GM19025 (cell line): ENCODE data around the gene PTCH1.

Experiments
- ATAC-seq: cut with Tn5 transposase; IDR thresholded peaks from one replicate; pipeline ENCODE4 v1.9.1; 2021; ENCODE audit warnings: mild to moderate bottlenecking, low read depth, moderate library complexity; ENCODE audit not compliant: unreplicated experiment

Gene PTCH1

DNA sequence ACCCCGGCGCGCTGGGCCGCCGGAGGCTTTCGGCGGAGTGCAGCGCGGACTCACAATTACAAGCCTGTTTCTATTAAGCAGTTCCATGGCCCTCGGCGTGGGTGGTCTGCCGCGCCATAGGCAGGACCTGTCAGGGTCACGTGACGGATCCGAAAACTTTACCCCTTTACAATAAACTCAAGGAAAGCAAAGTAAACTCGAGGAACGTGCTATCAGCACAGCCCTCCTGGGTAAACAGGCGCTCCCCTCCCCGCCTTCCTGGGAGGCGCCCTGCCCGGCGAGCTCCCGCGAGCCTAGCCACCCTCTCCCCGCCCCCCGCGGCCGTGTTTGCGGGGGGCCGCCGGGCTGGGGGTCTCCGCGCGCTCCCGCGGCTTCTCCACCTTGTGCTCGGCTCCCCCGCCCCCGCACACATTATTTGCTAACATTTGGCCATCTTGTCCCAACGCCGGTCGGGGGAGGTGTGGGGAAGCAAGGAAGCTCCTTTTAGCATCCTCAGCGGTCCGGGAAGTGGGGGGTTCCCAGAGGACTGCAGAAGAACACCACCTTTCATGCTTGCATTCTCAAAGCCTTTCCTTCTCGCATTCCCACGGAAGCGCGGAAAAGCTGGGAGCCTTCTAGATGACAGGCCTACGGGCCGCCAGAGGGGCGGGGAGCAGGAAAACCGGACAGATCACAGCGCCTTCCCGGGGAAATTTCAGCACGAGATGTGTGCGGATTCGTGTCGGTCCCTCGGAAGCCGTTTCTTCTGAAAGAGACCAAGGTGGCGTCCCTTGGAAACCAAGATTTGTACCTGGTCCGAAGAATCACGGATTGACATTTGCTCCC lies at the start of gene PTCH1:
Gene PTCH1, minus strand, starts transcription at position 238 of the 825 bp plus-strand sequence.
- no peak for ATAC-seq

DNA sequence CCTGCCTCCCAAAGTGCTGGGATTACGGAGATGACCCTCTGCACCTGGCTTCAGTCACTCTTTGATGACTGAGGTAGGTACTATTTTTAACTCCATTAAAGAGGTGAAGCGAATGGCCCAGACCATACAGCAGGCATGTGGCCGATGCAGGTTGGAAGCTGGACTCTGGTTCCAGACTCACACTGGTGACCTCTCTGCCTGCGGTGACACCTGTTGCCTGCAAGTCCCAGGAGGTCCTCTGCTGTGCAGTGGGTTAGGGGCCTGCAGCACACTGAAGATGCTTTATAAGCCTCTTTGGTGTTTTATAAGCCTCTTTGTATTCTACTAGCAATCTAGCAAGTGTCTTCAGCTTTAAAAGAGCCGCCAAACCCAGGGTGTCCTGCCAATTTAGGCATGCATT lies 49.2 kb upstream of the PTCH1 start:
- ATAC-seq, result no peak

DNA sequence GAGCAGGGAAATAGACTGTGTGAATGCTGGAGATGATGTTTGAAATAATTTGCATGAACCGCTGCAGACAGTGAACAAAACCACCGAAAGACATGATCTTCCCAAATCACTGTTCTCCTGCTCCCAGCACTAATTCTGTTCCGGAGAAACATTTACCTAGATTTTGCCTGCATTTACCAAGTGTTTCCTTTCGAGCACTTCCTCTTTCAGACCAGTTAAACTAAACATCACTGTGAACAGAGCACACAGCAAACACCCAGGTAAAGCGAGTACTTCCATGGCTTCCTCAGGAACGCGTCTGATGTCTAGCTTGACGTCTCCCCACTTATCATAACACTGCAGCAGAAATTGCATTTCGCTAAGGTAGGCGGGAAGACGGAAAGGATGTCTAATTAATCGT lies 45.1 kb upstream of the PTCH1 start:
- no peak for ATAC-seq

DNA sequence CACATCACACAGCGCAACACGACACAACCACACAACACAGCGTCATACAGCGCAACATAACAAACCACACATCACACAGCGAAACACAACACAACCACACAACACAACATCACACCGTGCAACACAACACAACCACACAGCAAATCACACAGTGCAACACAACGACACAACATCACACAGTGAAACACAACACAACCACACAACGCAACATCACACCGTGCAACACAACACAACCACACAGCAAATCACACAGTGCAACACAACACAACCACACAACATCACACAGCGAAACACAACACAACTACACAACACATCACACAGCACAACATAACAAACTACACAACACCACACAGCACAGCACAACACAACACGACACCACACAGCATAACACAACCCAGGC lies 40.4 kb upstream of the PTCH1 start:
- no peak for ATAC-seq

DNA sequence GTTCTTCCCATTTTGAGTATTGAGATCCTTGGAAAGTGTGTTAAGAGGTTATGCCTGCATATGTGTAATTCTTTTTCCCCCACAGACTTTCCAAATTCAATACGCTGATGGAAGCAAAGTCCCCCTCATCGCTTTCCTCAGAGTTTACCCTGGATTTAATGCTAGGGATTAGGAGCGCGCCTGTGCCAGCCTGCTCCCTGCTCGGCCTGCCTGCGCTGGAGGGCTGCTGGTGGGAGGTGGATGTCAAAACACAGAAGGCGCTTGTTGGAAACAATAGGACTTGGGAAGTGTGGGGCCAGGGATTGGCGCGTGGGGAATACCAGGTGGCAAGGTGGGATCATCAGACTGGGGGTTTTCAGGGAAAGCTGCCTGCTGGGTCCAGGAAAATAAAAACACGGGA lies 39.8 kb upstream of the PTCH1 start:
- no peak for ATAC-seq

DNA sequence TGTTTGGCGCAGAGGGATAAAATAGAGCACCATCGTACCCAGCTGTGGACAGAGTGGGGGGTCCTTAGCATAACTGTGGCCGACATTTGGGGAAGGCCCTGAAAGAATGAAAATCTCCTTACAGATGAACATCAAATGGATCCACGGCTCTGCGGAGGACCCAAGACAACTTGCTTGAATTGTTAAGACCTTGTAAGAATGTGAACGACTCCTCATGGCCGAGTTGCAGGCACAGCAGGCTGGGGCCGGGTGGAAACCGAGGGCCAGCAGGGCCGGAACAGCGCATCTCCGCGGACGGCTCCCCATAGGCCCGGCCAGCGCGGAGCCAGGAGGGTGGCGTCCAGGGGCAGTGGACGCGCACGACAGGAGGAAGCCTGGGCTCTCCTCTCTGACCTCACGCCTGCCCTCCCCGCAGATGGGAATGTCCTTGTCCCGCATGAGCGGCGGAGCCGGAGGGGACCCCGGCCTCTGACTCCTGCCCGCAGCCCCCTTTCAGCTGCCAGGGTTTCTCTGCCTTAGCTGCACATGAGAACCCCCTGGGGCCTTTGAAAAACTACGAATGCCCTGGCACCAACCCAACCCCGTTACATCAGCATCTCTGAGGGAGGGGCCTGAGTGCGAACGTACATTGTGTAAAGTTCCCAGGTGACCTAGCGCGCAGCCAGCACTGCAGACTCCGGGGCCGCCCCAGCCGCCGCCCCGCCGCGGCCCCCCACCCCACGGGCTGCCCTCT lies 36.2 kb upstream of the PTCH1 start:
- ATAC-seq, result no peak

DNA sequence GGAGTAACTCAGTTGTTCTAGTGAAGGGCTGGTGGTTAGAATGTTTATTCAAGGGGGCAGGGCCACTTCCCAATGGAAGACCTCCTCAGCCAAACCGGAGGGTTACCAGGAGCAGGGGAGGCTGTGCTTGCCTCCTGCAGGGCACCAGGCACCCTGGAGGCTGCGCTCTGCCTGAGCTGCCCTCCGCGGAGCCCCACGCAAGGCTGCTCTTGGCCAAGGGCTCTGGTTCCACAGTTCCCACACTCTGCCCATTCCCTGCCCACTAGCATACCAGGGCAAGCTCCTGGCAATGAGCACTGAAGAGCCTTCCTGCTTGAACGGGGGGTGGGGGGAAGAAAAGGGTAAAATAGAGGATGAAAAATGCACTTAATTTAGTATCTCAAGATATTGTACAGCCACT lies 35.5 kb upstream of the PTCH1 start:
- no peak for ATAC-seq

DNA sequence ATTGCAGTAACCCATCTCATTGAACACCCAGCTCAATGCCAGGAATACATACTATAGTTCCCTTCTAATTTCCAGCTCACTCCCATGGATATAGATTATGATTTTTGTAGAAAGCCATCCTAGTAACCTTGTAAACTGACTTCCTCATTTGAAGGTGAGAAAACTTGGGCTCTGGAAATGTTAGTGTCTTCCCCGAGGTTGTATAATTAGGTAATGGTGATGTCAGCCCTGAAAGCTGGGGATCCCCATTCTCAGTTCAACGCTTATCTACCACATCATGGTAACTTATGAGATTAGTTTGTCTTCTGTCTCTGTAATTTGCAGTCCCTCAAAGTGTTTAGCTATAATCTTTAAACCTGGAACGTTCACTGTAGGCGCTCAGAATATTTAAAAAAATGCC lies 34.6 kb upstream of the PTCH1 start:
- no peak for ATAC-seq

DNA sequence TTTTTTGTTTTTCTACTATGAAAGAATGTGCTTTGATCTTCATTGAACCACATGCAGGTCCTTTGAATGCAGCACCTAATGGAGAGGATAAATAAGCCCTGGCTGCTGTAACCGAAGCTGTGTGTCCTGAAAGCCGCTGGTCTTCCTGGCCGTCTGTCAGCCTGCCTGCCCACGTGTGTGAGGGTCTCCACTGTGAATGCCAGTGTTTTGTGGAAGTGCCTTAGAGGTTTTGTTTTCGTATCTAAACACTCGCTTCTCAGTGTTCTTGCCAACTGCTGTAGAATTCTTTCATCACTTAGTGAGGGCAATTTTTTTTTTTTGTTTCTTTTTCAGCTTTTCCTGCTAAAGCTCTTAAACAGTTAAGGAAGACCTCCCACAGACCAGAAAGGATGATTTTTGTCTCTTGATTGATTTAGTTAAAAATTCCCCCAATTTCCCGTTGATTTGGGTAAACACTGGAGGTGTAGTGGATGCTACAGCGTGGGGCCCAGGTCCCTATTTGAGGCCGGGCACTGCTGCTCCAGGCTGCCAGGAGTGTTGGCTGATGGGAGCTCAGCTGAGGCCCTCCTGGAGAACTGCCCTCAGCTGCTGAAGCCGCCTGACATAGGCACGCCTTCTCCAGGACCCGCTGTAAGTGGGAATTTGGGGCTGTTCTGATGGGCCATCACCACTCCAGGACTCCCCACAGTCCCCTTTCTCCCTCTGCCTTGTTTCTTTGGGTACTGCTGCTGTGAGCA lies 29.2 kb upstream of the PTCH1 start:
- no peak for ATAC-seq

DNA sequence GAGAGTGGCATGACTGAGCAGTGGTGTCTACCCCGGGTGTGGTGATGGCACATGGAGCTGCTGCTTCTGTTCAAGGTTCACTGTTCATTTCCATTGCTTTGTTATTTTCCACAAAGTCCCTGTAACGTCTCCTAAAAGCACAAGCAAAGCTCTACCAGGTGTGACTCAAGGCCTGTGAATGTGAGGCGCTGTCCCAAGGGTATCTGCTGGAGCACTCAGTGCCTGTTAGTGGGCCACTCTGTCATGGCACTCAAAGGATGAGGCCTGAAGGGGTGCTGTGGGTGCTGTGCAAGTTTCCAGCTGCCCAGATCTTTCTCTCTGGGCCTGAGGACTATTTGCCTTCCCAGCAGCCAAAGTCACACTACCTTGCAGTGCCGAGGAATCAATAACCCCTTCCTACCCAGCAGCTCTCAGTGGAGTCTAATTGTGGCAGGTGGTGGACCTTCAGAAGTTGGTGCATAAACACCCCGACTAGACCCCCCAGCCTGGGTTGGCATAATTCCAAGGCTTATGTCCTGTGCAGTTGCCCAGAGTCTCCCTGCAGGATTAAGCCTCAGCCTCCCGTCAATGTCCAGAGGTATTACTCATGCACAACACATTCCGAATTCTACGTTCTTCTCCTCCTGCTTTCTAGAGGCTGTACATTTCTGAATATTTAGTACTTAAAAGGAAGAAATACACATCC lies 17.4 kb upstream of the PTCH1 start:
- no peak for ATAC-seq

DNA sequence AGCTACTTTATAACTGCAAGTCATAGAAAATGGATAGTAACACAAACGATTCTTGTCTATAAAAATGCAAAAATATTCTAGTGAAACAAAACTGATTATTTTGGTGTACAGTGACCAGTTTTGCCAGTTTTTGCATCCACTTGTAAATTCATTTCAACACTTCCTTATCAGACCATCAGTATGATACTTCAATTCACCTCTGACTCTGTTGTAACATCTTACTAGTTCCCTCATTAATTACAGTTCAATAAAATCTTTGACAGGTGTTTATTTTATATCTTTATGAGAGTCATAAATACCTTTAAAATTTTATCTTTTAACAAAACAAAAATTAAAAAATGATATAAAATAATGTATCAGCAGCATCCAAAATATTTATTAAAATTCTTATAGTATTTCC lies 13.1 kb upstream of the PTCH1 start:
- no peak for ATAC-seq

DNA sequence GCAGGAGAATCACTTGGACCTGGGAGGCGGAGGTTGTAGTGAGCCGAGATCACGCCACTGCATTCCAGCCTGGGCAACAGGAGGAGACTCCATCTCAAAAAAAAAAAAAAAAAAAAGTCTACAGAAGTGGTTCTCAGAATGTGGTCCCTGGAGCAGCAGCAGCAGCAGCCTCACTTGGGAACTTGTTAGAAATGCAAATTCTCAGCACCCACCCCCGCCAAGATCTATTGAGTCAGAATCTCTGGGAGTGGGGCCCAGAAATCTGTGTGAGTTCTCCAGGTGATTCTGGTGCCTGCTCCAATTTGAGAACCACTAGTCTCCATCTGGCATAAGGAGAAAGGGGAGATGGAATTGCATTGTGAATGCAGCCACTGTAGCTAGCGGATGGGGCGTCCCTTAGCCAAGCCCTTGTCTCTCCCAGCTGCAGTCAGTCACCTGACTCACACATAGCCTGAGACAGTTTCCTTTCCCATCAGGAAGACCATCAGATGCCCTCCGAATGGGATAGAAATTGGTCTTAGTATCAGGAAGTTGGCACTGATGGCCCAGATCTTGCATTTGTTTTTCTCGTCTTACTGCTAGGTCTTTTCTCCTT lies 12.2 kb upstream of the PTCH1 start:
- ATAC-seq, result no peak

DNA sequence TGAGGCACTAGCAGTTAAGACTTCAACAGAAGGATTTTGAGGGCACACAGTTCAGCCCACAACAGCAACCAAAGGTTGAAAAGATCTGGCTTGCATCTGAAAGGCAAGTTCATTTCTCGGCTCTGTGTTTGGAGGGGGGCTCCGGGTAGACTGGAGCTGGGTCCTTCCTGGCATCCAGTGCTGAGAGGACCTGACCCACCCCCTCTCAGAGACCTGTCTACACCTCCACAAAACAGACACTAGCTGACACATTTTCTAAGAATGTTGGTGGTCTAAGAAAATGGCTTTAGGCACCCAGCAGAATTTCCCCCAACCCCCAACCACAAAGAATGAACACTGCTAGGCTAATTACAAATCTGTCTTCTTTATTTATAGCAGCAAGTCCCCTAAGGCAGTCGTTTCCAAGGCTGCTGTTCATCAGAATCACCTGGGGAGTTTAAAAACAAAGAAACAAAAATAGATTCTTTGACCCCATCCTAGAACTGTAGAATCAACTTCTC lies 6.2 kb upstream of the PTCH1 start:
- ATAC-seq, result no peak

DNA sequence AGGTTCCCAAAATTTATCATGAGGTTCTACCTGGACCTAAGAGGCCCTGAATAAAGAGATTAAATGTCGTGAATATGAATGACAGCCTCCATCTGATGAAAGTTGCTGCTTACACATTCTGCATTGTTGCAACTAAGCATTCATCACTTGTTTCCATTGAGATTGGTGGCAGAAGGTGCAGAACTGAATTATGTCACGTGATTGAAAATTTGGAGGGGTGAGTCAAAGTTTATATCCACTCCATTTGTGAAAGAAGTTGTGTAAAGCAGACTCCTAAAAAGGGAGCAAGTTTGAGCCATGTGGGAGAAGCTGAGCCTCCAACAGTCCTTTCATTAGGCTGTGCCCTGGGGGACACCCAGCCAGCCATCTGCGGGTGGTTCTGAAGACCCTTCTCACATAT lies 4.9 kb upstream of the PTCH1 start:
- no peak for ATAC-seq

DNA sequence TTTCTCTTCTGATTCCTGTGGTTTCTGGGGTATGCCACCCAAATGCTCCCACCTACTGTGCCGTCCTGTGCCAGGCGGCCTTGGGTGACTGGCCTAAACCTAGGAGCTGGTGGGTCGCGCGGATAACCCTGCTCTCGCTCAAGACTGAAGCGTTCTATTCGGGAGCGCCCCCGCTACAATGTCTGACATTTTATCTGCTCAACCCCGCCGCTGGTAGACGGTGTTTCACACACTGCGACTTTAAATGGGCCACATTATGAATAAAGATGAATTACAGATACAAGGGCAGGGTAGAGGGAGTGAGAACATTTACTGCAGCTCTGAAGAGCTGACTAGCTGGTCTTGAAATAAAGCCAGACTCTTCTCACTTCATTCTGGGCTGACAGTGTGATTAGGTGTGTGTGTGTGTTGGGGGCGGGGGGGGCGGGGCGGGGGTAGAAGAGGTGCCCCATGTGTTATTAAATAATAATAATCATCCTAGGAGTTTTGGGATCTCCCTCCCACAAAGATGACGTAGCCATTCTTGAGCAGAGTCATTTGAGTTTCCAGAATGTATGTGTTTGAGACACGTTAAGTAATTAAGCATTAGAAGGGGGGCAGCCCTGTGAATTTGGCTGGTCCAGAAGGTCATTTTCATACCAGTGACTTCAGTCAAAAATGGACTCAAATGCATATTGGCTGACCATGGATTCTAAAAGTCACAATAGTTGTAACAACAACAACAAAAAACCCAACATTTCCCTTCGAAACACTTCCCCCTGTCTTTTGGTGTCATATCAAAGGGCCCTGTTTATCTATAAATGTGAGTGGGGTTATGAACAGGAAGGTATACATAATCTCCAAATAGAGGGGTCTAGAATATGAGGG lies 1.0 kb upstream of the PTCH1 start:
- no peak for ATAC-seq

DNA sequence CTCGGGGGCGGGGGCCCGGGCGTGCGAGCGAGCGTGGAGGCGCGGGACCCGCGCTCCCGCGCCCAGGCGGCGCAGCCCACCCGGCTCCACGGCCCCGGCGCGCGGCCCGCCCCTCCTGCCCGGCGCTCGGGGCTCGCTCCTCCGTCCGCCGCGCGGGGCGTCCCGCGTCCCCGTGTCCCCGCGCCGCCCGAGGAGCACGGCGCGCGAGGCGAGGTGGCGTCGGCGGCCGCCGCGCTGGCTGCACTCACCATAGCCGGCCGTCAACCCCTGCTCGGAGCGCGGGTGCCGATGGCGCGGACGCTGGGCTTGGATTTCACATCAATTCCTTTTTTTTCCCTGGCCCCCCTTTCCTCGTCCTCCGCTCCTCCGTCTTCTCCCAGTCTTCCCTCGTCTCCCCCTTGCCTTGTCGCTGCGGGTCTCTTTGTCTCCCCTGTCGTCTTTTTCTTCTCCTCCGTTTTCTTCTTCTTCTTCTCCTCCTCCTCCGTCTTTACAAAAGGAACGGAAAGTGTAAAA lies 494 bp downstream of the PTCH1 start:
- no peak for ATAC-seq

DNA sequence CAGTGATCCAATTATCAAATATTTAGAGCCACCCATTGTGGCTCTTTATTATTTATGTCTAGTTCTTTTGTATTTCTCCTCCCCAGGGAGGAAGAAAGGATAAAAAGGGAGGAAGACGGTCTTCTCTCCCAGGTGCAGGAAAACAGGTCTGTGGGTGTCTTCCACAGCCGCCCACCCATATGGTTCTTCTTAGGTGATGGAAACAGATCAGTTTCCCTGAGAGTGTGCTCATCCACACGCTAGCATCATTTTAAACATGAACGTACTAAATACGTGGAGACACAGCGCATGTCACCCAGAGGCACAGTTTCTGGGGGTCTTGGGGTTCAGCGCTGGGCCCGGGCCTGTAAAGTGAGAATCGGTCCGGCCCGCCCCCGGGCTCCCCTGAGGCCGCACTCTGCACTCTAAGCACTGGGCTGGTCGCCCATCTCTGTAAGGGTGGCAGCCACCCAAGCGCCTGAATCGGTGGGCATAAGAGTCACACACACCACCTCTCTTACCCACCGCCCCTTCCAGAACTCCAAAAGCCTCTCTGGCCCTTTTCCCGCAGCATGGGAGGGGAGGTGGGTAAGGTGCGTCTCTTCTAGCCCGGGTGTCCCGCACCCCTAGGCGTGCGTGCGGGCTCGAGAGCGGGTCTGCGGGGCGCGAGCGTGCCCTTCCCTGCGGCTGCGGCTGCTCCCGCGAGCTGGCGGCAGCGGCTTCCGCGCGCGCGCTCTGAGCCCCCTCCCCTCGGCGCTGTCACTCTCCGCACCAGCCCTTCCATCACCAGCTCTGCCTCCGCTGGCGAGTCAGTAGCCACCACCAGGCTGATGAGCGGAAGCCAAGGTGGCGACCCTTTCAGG lies 1.3 kb downstream of the PTCH1 start:
- ATAC-seq, result no peak

DNA sequence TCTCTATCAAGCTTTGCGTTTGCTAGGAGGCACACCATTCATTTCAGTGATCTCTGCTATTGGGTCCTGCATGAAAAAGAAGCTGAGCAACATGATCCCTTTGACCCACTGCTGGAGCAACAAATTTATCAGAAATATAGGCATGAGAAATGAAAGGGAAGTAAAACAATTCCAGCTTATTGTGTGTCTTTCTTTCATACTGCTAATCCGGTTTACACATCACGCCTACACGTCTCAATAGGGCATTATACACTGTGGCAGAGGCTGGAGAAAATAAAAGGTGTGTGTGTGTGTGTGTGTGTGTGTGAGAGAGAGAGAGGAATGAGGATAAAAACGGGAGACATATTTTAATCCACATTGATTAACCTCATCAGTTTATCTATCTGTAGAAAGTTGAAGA lies 2.4 kb downstream of the PTCH1 start:
- no peak for ATAC-seq
